HEK293 (cell line): ENCODE results near the gene ABI3.

Experiments
- CTCF ChIA-PET: fragments of 350-600 bp; formaldehyde crosslinking; extraction: SDS; loops from one replicate; lab custom pipeline; 2021; ENCODE audit warnings: antibody characterized with exemption; lab: Yijun Ruan, JAX
- POLR2A ChIA-PET: fragments of 300-600 bp; formaldehyde crosslinking; extraction: SDS; loops from one replicate; lab custom pipeline; 2020; ENCODE audit warnings: antibody characterized with exemption, inconsistent platforms; lab: Yijun Ruan, JAX
- H3K27ac ChIP-seq: fragments of 200-500 bp; sonication (Bioruptor generic); 2 replicates; pipeline ENCODE4 v1.5.1; 2014; ENCODE audit warnings: low read depth, low read length, control low read depth, inconsistent platforms; ENCODE audit errors: extremely low read depth
- H3K36me3 ChIP-seq, 2 experiments: fragments of 200-500 bp in 1 of 2; sonication (Bioruptor generic) in 1 of 2; 1 replicate in 1 of 2; 2 replicates in 1 of 2; pipeline ENCODE4 v1.5.1; 2014 to 2017; ENCODE audit warnings: inconsistent platforms in 2 of 2, low read length in 2 of 2; ENCODE audit not compliant: control insufficient read depth in 2 of 2, insufficient read depth in 1 of 2
- H3K4me1 ChIP-seq: fragments of 200-500 bp; sonication (Bioruptor generic); 2 replicates; pipeline ENCODE4 v1.5.1; 2014; ENCODE audit warnings: mild to moderate bottlenecking, low read length, inconsistent platforms; ENCODE audit not compliant: control insufficient read depth, insufficient read depth
- H3K4me3 ChIP-seq: 2 replicates; pipeline ENCODE4 v1.5.1; 2011; ENCODE audit warnings: low read depth, mild to moderate bottlenecking, control low read depth, low read length, moderate library complexity
- H3K9me3 ChIP-seq: fragments of 200-500 bp; sonication (Bioruptor generic); 2 replicates; pipeline ENCODE4 v1.5.1; 2014; ENCODE audit warnings: low read depth, low read length, inconsistent platforms; ENCODE audit not compliant: control insufficient read depth, insufficient read depth
- BCL11A ChIP-seq: fragments of 450-650 bp; formaldehyde crosslinking; IDR thresholded peaks from 2 replicates; pipeline ENCODE4 v1.5.1; 2016; ENCODE audit warnings: low read depth, missing biosample characterization, missing genetic modification characterization
- EGR2 ChIP-seq: fragments of 450-650 bp; formaldehyde crosslinking; IDR thresholded peaks from 2 replicates; pipeline ENCODE4 v1.5.1; 2016; ENCODE audit warnings: low read depth, missing biosample characterization, missing genetic modification characterization
- GLIS2 ChIP-seq: fragments of 450-650 bp; formaldehyde crosslinking; IDR thresholded peaks from 2 replicates; pipeline ENCODE4 v1.5.1; 2016; ENCODE audit warnings: missing biosample characterization, missing genetic modification characterization
- TRIM28 ChIP-seq: IDR thresholded peaks from 2 replicates; pipeline ENCODE4 v1.6.1; 2011; ENCODE audit warnings: low read length, control low read depth, borderline replicate concordance
- ZBTB10 ChIP-seq: fragments of 450-650 bp; formaldehyde crosslinking; IDR thresholded peaks from 2 replicates; pipeline ENCODE4 v1.5.1; 2016; ENCODE audit warnings: missing biosample characterization, missing genetic modification characterization
- ZBTB21 ChIP-seq: fragments of 450-650 bp; formaldehyde crosslinking; IDR thresholded peaks from 2 replicates; pipeline ENCODE4 v1.5.1; 2017; ENCODE audit warnings: missing biosample characterization, missing genetic modification characterization
- ZBTB7A ChIP-seq: fragments of 450-650 bp; formaldehyde crosslinking; IDR thresholded peaks from 2 replicates; pipeline ENCODE4 v1.5.1; 2016; ENCODE audit warnings: low read depth, missing biosample characterization, missing genetic modification characterization
- ZNF248 ChIP-seq: fragments of 450-650 bp; formaldehyde crosslinking; IDR thresholded peaks from 2 replicates; pipeline ENCODE4 v1.5.1; 2017; ENCODE audit warnings: missing biosample characterization, missing genetic modification characterization
- ZNF621 ChIP-seq: fragments of 450-650 bp; formaldehyde crosslinking; IDR thresholded peaks from 2 replicates; pipeline ENCODE4 v1.5.1; 2017; ENCODE audit warnings: missing biosample characterization, missing genetic modification characterization
- ZNF768 ChIP-seq: fragments of 450-650 bp; formaldehyde crosslinking; IDR thresholded peaks from 2 replicates; pipeline ENCODE4 v1.5.1; 2018; ENCODE audit warnings: missing biosample characterization, mild to moderate bottlenecking, missing genetic modification characterization
- ZNF777 ChIP-seq: fragments of 450-650 bp; formaldehyde crosslinking; IDR thresholded peaks from 2 replicates; pipeline ENCODE4 v1.5.1; 2017; ENCODE audit warnings: missing biosample characterization, missing genetic modification characterization, borderline replicate concordance
- ZNF843 ChIP-seq: fragments of 450-650 bp; formaldehyde crosslinking; IDR thresholded peaks from 2 replicates; pipeline ENCODE4 v1.5.1; 2016; ENCODE audit warnings: missing biosample characterization, missing genetic modification characterization
- TF ChIP-seq, protein P1 (sequence below): fragments of 450-650 bp; formaldehyde crosslinking; IDR thresholded peaks from 2 replicates; pipeline ENCODE4 v1.5.1; 2016; ENCODE audit warnings: missing biosample characterization, missing genetic modification characterization

The ABI3 gene

DNA sequence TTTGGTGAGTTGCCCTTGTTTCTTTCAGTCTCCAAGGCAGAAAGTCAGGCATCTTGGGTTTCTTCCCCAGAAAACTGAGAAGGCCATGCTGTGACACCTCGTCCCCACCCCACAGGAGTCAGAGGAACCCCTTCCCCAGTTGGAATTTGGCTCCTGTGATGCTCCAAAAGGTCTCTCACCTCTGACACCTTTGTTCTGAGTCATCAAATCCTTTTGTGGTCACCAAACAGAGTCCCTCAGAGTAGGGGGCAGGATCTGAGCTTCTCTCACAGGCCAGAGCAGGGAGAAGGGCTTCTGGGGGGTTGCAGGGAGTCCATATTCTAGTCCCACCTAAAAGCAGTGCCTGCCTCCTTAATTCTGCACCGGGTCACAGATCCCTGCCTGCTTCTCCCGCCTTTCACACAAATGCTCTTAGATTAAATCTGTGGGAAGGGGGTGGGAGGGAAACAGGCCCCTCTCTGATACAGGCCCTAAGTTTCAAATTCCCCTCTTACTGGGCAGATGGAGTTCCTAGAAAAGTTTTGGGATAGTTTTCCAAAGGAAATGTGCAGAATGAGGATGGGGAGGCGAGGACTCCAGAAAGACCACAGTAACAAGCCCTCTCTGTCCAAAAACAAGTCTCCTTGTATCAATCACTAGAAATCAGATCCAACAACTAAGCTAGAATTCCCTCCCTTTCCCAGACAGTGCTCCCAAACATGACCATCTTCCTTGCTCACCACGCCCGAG, 18.7 kb downstream of the ABI3 start:
- H3K36me3 ChIP-seq: no peaks in the 10 kb centered on the region
- H3K4me3 ChIP-seq: no peak overlapping the region
- TF ChIP-seq ZBTB21 (tag by site-specific recombination) (no peak), BCL11A (tag by site-specific recombination) (no peak), ZNF621 (tag by site-specific recombination) (no peak), ZNF248 (tag by site-specific recombination) (no peak), GLIS2 (tag by site-specific recombination) (no peak), TRIM28 (no peak), EGR2 (tag by site-specific recombination) (0 out of 2 replicates have a peak, but pooled peaks have one; percentile 10)
- TF ChIP-seq, protein P1, sequence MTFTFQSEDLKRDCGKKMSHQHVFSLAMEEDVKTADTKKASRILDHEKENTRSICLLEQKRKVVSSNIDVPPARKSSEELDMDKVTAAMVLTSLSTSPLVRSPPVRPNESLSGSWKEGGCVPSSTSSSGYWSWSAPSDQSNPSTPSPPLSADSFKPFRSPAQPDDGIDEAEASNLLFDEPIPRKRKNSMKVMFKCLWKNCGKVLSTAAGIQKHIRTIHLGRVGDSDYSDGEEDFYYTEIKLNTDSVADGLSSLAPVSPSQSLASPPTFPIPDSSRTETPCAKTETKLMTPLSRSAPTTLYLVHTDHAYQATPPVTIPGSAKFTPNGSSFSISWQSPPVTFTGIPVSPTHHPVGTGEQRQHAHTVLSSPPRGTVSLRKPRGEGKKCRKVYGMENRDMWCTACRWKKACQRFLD: no peak
- no peaks in the 10 kb centered on the region; the same call in 1 of the 2 replicates for H3K4me1 ChIP-seq
- ChIA-PET CTCF (interaction anchor here (0.6 to 6.3 kb wide), 10 partner anchors 8 to 332 kb away, joined by 3 to 63 read pairs (median 6); partner anchors contain the start of genes ABI3 and GNGT2), POLR2A (interaction anchor here (0.6 to 1.7 kb wide), 2 partner anchors 37 to 495 kb away, joined by 5 to 8 read pairs; no protein-coding TSS in a partner anchor)
- no peak overlapping the region for H3K27ac ChIP-seq
- no peaks in the 10 kb centered on the region for H3K9me3 ChIP-seq

DNA sequence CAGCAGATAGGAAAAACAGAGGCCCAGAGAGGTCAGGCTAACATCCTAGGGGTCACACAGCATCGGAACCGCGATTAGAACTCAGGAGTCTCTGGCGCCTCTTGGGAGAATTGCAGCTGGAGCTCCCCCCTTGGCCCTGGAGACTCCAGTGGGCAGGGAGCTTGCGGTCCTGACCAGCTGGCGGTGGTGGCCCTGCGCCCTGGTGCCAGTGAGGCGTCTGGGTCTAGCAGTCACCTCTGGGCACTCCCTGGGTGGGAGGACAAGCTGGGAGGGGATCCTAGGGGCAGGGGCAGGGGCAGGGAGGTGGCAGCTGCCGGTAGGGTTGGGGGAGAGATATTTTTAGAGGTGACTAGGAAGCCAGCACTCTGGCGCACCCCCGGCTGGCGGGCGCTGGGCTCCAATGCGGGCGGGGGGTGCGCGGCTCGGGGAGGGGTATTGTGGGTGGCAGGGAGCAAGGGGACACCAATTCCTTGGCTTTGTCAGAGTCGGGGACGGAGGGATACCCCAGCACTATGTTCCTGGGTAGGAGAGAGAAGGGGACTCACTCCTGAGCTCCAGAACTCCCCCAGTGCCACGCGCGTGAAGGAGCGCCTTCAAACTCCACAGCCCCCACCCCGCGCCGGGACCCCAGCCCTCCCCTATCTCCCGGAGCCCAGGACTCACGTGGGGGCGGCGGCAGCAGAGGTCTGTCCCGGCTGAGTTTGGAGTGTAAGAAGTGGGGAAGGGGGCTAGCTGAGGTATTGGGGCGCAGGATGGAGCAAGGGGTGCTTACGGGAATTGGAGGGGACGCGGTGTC, 19.5 kb downstream of the ABI3 start:
- TF ChIP-seq ZNF768 (tag by site-specific recombination) (peak; percentile 87; the same call in 1 of the 2 replicates), GLIS2 (tag by site-specific recombination) (peak; percentile 35; the same call in 1 of the 2 replicates), ZNF843 (tag by site-specific recombination) (no peak), ZNF777 (tag by site-specific recombination) (no peak), ZBTB7A (tag by site-specific recombination) (peak; percentile 43; the same call in 1 of the 2 replicates), ZBTB10 (0 out of 2 replicates have a peak, but pooled peaks have one; percentile 44)
- ChIA-PET CTCF (interaction anchor here (0.6 to 6.3 kb wide), 6 partner anchors 9 to 333 kb away, joined by 3 to 63 read pairs (median 6); no protein-coding TSS in a partner anchor), POLR2A (interaction anchor here (1.1 to 1.7 kb wide), 2 partner anchors 30 to 38 kb away, joined by 4 to 8 read pairs; no protein-coding TSS in a partner anchor)

More for the DNA sequence above, 19.5 kb downstream of the ABI3 start:
- no peaks in the 10 kb centered on the region for H3K9me3 ChIP-seq
- no peaks in the 10 kb centered on the region; the same call in 1 of the 2 replicates for H3K4me1 ChIP-seq
- H3K36me3 ChIP-seq: no peaks in the 10 kb centered on the region
- peak overlapping the region; percentile 73 for H3K4me3 ChIP-seq
- no peak overlapping the region for H3K27ac ChIP-seq
